ENCODE results near the gene OPRM1.

OPRM1 gene

DNA sequence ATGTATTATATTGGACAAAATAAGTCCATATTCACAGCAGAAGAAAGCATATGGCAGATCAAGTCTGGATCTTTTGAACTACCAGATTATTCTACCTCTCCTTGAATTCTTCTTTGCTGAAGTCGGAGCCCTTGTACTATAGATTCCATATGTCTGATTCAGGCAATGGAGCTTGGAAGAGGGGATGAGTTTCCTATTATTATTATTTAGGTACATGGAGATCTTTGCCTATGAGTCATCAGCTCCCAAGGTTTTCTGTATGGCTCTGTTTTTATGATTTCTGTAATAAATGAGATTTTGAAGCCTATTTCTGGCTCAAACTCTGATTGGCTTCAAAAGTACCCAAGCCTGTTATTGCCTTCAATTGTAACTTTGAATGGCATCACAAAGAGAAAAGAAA lies 72.0 kb downstream of the OPRM1 start:
- no peak for DNase-seq (ENCODE audit: extremely low spot score)
- TF ChIP-seq, protein P1, sequence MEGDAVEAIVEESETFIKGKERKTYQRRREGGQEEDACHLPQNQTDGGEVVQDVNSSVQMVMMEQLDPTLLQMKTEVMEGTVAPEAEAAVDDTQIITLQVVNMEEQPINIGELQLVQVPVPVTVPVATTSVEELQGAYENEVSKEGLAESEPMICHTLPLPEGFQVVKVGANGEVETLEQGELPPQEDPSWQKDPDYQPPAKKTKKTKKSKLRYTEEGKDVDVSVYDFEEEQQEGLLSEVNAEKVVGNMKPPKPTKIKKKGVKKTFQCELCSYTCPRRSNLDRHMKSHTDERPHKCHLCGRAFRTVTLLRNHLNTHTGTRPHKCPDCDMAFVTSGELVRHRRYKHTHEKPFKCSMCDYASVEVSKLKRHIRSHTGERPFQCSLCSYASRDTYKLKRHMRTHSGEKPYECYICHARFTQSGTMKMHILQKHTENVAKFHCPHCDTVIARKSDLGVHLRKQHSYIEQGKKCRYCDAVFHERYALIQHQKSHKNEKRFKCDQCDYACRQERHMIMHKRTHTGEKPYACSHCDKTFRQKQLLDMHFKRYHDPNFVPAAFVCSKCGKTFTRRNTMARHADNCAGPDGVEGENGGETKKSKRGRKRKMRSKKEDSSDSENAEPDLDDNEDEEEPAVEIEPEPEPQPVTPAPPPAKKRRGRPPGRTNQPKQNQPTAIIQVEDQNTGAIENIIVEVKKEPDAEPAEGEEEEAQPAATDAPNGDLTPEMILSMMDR (IDR thresholded peaks at IDR 0.05; ENCODE audit: control extremely low read depth, extremely low read depth, low read depth, missing control alignments), result no peak
- ChIA-PET POLR2A (no interaction called here), CTCF (interaction anchor here (1.0 kb wide), 1 partner anchor 8 kb away, joined by 3 read pairs; no protein-coding TSS in a partner anchor)

DNA sequence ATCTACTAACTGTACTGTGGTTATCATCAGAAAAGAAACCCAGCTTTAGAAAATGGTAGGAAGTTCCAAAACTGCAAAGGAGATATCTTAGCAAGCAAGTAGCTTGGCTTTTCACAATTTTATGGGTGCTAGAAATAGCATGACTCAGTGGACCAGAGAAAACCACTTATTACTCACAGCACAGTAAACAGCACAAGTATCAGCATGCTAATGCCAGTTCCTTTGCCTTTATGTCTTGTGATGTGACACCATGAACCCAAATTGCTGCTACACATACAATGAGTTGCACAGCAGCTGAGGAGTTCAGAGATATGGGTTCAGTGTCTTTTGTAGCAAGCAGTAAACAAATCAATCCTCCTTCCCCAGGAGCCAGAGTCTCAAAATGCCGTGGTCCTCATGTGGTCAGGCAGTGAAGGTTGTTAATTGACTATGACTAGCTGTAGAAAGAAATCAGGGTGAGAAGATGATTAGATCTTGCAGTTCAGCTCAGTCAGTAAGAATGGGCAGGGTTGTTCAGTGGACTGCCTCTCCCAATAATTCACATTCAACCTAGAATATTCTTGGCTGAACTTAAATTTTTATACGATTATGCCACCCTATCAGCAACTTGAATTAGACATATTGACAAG lies 73.3 kb downstream of the OPRM1 start:
- no peak for DNase-seq (ENCODE audit: extremely low spot score)
- TF ChIP-seq, protein P1 (IDR thresholded peaks at IDR 0.05; ENCODE audit: control extremely low read depth, extremely low read depth, low read depth, missing control alignments), result no peak
- CTCF ChIA-PET, result interaction anchor here (1.0 to 1.9 kb wide), 4 partner anchors 9 to 41 kb away, joined by 3 to 4 read pairs (median 3); no protein-coding TSS in a partner anchor
- POLR2A ChIA-PET, result no interaction called here

DNA sequence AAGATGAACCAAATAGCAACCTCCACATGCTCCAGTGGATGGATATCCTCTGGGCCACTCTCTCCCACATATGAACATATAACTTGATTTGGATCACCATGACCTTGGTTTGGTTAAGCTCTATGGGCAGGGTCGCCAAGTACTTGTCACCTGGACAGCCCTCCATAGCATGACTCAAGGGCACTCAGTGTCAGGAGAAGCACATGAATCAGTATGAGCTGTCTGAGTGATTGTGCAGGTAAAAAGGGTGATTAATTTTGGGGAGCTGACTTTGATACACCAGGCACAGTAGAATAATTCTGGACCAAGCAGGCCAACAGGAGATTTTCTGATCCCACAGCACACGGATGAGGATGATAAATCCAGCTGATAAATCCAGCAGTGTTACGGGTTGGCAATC lies 74.4 kb downstream of the OPRM1 start:
- POLR2A ChIA-PET, result no interaction called here
- CTCF ChIA-PET, result interaction anchor here (1.3 to 1.9 kb wide), 3 partner anchors 8 to 40 kb away, joined by 3 to 4 read pairs (median 3); no protein-coding TSS in a partner anchor
- TF ChIP-seq, protein P1 (IDR thresholded peaks at IDR 0.05; ENCODE audit: control extremely low read depth, extremely low read depth, low read depth, missing control alignments), result no peak
- no peak for DNase-seq (ENCODE audit: extremely low spot score)

DNA sequence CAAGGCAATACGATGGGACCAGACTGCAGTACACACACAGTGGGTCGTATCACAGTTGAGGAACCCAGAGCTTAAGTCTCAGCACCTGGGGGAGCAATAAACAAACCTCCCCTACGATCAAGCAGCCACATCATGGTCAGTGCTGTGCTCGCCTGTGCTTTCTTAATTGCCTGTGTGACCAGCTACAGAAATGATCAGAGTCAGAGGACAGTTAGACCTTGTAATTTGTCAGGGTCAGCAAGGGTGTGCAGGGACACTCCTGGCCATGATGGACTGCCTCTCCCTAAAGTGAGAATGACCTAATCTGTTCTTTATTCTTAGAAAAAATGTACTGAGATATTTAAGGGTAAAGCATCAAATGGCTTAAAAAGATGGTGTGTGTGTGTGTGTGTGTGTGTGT lies 78.4 kb downstream of the OPRM1 start:
- DNase-seq (ENCODE audit: extremely low spot score), result no peak
- ChIA-PET CTCF (no interaction called here), POLR2A (no interaction called here)
- TF ChIP-seq, protein P1 (IDR thresholded peaks at IDR 0.05; ENCODE audit: control extremely low read depth, extremely low read depth, low read depth, missing control alignments), result no peak

DNA sequence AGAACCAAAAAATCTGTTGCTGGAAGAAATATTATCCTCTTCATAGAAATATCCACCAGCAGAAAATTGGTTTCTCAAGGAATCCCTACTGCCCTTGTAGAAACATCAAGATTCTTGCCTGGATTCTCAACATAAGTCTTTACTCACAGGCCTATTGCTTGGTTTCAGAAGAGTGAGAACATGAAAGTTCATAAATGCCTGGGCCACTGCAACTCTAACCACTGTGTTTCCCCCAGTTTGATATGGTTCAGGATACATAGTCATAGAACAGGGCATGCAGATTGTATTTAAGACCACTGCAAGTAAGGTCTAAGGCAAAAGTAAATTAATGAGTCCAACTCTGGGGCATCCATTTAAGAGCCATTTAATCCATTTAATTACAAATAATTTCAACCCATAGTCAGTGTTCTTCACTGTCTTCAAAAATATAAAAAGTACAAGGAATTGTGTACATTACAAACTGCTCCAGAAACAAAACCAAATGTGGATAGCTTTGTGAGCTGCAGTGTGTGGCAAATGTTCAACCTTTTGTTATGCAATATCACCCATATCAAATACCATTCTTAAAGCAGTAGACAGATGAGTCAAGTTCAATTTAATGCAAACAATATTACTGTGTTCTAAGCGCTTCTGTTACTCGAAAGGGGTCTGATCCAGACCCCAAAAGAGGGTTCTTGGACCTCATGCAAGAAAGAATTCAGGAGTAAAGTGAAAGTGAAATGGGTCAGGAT lies 83.3 kb downstream of the OPRM1 start:
- POLR2A ChIA-PET, result no interaction called here
- TF ChIP-seq, protein P1 (IDR thresholded peaks at IDR 0.05; ENCODE audit: control extremely low read depth, extremely low read depth, low read depth, missing control alignments), result no peak
- no peak for DNase-seq (ENCODE audit: extremely low spot score)
- CTCF ChIA-PET, result interaction anchor here (0.9 to 1.2 kb wide), 3 partner anchors 9 to 155 kb away, joined by 3 read pairs; no protein-coding TSS in a partner anchor

DNA sequence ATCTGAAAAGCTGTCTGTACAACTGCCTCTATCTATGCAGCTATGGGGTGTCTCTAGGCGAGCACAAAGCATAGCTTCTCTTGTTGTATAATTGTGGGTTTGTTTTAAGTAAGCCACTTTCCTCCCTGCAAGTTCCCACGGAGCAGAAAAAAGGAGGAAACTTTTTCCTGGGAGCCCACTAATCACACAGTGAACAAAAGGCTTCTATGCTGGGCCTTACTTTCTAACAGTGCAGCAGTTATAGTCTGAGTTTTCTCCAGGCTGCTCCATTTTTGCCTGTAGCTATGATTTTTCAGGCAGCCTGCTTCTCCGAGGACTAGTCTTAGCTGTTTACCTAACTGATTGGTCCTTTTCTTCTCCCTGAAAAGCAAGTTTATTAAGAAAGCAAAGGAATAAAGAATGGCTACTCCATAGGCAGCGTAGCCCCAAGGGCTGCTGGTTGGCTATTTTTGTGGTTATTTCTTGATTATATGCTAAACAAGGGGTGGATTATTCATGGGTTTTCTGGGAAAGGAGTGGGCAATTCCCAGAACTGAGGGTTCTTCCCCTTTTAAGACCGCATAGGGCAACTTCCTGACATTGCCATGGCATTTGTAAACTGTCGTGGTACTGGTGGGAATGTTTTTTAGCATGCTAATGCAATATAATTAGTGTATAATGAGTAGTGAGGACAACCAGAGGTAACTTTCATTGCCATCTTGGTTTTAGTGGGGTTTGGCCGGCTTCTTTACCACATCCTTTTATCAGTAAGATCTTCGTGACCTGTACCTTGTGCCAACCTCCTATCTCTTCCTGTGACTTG lies 84.3 kb downstream of the OPRM1 start:
- TF ChIP-seq, protein P1 (IDR thresholded peaks at IDR 0.05; ENCODE audit: control extremely low read depth, extremely low read depth, low read depth, missing control alignments), result no peak
- DNase-seq (ENCODE audit: extremely low spot score), result no peak
- POLR2A ChIA-PET, result no interaction called here
- CTCF ChIA-PET, result interaction anchor here (0.9 to 1.2 kb wide), 3 partner anchors 10 to 154 kb away, joined by 3 read pairs; no protein-coding TSS in a partner anchor

All from GM10248 (cell line).